ENCODE results near the gene EXT2.

GRCh38 chr11:44258839-44259420 lies 163.5 kb downstream of the EXT2 start:
- TF ChIP-seq CTCF (conservative IDR thresholded peaks at IDR 0.05; ENCODE audit: low read depth, low read length) (no peak), EZH2 (IDR thresholded peaks at IDR 0.05; ENCODE audit: low read length, unreplicated experiment) (no peak)
